Fibroblast of the conjunctiva (primary cell): ENCODE results near the gene CDC5L.

ENCODE experiments used
- DNase-seq: peaks from one replicate; pipeline ENCODE4 v3.0.0-alpha.2; 2010; ENCODE audit warnings: low read depth

CDC5L gene

DNA sequence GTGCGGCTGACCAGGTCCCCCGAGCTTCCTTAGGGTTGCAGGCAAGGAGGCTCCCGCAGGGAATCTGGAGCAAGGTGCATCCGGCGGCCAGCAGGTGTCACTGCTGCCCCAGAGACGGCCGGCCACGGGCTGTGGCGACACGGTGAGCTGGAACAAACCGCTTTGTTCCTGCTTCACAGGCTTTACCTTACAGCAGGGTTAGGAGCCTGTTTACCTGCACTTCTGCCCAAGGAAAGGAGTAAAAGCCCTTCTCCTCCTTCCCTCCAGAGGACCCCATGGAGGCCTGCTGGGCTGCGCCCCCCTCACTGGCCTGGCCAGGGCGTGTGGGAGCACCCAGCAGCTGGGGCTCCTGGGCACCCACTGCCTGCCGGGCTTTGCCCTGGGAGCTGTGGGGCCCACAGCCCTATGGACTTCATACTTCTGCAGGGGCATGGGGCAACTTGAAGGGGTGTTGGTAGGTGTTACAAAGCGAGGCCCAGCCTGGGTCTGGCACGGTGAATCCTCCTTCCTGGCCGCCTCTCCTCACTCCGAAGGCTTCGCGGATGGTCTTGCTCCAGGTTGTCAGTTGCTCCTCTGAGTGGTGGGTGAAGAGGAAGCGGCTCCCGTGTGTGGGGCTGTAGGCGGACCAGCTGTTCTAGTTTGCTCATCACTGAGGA lies 88.4 kb downstream of the CDC5L start:
- peak; percentile 55 for DNase-seq

DNA sequence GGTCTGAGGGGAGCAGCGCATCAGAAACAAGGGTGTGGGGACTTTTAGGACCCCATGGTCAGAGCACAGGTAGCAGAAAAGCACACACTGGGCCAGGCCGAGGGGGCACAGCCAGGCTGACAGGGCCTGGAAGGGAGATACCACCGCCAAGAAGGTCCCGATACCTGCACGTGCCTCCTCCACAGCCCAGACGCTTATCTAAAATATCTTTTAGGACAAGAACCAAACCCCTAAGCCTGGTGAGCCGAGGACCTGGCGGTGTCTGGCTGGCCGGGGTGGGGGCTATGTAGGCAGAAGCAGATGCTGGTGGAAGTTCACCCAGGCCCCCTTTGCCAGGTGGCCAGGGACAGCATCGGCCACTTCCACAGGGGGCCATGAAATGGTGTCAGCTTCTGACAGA lies 89.3 kb downstream of the CDC5L start:
- DNase-seq, result no peak

DNA sequence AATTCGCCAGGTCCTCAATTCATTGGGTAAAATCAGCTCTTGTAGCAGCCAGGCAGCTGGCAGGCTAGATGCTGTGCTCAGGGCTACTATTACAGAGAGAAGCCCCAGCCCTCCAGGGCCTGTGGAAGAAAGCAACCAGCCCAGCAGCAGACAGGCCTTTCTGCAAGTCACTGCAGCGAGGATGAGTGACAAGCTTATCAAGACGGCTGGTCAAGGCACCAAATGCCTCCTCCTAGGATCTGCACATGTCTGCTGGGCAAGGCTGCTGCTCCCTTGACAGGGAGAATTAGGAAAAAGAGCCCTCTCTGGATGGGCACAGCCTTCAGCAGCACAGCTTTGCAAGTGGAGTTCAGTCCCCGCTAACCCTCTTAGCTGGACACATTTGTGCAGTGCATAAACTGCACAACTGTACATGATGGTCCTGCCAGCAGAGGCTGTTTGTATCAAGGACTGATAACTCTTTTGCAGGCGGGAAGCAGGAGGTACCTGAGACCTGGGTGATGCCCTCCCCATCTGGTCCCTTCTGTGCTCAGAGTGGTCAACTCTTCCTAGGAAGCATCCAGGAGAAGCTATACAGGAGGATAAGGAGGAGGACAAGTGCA lies 89.9 kb downstream of the CDC5L start:
- no peak for DNase-seq

DNA sequence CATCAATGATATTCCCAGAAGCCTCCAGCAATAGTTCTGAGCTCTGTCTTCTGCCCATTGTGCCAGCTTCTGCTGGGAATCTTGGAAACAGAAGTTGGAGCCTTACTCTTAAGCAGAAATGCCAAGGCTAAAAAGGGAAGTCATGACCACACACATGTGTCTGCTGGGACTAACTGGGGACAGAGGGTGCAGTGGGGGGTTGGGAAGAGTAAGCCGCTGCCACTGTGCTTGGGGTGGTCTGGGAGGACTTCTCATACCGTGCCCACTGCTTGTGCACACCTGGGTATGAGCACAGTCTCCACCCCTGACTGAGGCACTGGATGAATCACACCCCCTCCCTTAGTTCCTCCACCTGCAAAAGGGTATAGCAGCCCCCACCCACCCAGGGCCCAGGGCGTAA lies 90.7 kb downstream of the CDC5L start:
- DNase-seq, result no peak

DNA sequence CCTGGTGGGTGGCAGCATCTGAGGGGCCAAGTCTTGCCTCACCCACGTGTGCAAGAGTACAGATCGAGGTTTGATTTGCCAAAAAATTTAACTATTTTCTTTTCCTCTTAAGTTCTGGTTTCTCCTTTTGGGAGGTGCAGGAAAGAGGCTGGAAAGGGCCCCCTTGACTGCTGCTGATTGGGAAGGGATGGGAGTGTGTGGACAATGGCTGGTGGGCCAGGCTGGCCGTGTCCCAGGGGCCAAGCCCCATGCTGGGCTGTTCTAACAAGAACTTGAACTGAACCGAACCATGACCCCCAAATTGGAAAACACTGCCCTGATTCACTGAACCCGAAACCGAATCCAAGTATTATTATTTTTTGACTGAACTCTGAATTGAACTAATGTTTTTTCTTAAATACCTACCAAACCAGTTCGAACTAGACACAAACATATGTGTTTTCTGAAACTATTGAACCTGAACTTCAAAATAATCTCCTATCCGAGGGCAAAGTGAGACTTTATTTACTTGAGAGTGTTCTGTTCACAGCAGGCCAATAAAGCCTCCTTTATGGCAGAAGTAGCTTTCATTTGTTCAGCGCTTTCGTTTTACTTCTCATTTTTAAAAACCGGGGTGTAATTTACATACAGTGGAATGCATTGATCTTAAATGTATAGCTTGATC lies 91.2 kb downstream of the CDC5L start:
- DNase-seq, result no peak

DNA sequence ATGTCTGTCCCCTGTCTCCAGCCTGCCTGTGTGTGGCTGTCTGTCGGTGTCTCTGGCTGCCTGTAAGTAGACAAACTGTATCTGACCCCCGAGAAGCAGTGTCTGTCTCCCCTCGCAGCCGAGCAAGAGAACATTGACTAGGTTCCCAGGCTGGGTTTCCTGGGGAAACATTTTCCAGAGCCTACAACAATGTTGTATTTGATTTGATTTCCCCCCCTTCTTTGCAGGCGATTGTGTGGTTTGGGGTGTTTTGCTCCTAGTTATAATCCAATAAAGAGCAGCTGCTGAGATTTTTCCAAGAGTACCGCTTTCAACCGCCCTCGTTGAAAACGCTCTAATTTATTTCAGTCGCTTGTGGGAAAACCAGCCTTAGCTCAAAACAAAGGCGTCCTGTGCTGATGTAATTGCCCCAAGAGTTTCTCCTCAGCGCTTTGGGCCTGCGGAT lies 92.6 kb downstream of the CDC5L start:
- no peak for DNase-seq

DNA sequence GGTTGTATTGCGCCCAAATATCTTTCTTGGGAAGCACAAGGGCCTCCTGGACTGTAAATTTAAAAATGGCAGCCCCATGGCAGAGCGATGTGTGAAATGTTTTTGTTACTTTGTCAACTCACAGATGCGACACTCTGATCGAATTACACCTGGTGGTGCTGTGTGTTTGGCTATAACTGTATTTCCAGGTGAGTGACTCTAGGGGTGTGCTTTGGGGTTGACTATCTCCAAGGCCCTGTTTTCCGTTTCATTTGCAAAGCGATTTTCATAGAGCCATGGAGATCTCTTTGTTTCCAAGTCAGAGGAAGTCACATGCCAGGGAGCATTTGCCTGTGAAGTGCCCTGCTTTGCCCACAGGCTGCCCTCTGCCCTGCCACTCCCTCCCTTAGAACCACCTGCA lies 93.5 kb downstream of the CDC5L start:
- DNase-seq, result no peak

DNA sequence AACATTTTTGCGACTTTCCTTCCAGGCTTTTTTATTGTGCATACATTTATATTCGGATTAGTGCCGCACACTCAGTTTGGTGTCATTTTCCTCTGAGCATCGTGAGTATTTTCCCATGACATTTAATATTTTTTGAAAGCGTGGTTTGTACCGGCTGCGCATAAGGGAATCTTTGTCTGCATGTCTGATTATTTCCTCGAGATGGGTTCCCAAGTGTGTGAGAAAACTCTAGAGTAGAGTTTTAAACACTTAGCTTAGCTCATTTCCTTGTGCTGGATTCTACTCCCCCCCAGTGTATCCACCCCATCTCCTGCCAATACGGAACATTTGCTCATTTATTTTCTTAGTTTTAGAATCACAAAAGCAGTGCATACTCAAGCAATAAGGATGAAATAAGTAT lies 94.3 kb downstream of the CDC5L start:
- no peak for DNase-seq

DNA sequence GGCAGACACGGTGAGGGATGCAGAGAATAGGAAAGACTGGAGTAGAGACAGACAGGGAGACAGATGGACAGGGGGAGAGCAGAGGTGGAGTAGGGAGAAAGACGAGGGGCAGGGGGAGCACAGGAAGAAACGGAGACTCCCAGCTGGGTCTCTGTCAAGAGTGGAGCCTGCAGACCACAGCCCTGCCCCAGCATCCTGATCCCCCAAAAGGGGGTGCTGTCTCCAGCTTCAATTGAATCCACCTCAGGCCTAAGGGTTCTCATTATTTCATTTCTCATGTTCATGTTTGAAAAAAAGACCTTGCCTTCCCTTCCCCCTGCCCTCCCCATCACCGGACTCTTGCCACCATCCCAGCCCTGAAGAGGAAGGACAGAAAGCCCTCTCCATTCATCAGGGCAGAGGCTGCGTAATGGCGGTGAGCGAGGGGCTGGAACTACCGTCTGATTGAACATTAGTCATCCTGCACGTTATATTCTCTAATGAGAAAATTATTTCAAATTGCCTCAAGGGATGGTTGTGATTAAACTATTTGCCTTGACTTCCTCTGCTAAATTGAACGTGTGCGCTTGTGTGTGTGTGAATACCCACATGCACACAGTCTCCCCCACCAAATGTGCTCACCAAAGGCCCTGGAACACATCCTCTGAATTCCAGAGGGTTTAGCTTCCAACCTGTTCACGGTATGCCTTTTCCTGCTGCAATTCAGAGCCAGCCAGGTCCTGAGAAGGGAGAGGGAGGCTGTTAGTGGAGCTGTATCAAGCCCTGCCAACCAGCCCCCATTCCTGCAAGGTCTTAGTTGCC lies 98.3 kb downstream of the CDC5L start:
- DNase-seq, result no peak

DNA sequence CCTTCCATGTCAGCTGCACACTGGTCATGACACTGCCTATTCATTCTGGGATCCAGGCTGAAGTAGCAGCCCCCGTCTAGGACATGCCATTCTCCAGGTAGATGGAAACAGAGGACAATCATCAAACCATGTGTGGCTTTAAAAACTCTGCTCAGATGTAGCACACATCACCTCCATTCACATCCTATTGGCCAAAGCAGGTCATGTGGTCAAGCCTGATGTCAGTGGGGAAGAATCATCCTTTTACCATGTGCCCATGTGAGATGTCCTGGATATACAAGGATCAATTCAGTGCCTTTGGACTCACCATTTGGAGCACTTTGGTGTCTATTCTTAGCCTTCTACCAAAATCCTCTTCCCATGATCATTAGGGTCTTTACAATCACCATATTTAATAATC lies 99.5 kb downstream of the CDC5L start:
- no peak for DNase-seq

DNA sequence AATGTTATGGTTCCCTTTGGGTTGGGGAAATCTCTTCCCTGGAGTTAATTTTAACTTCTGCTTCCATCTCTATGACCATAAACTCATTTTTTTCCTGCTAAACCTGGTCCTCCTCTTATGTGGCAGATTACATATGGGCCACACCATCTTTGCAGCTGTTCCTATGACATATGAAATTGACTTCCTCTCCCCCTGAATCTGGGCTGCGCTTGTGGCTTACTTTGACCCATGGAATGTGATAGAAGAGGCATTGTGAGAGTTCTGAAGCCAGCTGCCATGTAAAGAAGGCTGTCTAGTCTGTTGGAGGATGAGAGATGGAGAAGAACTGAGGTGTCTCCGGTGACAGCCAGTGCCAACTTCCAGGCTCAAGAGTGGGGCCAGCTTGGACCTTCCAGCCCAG lies 100.1 kb downstream of the CDC5L start:
- DNase-seq, result no peak

DNA sequence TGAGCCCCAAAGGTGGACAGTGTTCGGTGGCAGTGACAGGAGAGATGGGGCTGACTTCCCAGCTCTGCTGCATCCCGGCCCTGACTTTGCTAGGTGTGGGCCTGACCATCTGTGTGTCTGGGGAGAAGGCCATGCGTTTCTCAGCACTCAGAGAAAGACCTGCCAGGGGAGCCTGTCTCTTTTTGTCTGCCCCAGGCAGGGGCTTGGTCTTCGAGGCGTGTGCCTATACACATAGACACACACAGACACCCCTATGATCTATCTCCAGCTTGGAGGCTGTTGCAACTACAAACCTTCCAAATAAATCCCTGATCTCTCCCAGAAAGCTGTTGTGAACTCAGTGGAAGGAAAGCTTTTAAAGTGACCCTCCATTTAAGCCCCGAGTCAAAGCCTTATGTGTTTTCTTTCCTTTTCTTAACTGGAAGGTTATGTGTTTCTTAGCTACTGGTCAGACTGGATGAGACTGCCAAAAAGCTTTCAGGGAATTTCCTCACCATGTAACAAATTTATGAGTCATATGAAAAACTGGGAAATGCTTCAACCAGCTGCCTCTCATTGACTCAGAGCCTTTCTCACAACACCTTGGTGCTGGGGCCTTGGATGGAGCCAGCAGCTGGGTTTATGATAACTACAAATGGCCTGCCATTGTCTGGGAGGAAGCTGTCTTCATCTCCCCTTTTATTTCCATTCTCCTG lies 102.6 kb downstream of the CDC5L start:
- peak; percentile 95 for DNase-seq

DNA sequence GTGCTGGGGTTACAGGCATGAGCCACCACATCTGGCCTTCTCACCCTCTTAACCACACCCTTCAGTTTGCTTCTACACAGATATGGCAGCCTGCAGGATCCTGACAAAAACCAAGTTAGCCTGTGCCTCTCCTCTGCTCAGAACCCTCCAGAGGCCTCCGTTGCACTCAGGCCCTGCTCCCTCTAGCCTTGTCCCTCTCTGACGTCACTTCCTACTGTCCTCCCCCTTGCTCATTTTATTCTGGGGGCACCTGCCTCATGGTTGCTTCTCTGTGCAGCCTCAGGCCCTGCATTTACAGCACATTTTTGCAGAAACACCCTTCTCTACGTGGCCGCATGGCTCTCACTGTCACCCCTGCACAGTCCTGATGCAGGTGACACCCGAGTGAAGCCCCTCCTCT lies 105.6 kb downstream of the CDC5L start:
- no peak for DNase-seq

DNA sequence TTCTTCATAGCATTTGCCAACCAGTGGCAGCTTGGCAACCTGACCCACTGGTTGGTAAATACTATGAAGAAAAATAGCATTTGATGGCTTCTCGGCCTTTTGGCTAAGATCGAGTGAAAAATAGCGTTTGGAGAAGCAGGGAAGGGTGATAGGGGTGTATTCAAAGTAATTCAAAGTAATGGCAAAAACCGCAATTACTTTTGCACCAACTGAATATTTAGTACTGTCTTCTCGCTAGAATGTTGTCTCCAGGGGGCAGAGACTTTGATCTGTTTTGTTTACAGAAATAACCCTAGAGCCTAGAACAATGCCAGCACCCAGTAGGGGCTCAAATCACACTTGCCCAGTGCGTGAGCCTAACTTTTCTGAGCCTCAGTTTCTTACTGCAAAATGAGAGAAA lies 106.1 kb downstream of the CDC5L start:
- DNase-seq, result no peak

DNA sequence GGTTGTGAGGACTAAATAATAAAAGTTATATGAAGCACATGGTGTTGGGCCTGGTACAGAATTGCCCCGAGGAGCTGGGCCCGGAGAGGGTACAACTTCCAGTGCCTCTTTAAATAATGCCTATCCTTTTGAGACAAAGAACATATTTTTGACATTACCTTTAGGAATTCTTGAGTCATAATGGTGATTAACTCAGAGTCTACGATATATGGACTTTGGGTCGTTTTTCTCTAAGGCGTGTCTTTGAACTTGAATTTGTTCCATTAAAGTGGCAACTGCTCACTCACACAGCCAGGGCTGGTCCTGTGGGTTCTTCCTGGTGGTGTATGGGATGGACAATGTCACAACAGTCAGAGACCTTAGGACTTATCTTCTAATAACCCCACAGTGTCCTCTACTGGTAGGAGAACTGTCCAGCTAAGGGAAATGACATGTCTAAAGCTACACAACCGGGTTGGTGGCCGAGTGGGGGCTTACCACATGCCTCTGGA lies 106.5 kb downstream of the CDC5L start:
- peak; percentile 60 for DNase-seq

DNA sequence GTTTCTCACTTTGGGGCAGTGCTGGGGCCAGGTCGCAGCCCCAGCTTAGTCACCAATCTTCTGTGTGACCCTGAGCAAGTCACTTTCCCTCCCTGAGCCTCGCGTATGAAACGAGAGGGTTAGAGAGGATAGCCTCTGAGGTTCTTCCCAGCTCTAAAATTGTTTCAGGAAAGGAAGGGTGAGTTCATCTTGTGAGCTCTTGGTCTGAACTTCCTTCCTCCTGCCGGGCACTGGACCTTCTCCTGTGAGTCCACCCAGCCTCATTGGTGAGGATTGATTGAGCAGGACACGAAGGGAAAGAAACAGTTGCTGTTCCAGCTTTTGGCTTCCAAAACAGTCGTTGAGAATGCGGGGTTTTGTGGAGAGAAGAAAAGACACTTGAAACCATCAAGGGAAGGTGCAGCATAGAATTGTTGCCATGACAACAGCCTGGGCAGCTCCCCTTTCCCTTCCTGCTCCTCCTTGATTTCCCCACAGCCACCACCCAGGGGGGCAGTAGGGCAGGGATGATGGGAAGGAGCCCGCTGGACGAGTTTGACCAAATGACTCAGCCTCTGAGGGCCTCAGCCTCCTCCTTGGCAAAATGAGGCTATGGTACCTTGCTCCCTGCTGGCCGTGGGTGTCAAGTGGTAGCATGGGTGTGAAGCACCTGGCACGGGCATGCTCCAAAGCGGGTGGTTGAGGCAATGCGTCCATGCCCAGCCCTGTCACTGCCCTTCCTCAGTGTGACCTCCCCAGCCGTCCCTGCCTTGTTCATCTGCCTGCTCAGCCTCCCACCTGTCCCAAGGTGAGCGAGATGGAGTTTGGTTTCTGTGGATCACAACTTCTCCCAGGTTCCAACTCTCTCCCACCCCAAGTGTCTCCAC lies 107.8 kb downstream of the CDC5L start:
- DNase-seq, result no peak

DNA sequence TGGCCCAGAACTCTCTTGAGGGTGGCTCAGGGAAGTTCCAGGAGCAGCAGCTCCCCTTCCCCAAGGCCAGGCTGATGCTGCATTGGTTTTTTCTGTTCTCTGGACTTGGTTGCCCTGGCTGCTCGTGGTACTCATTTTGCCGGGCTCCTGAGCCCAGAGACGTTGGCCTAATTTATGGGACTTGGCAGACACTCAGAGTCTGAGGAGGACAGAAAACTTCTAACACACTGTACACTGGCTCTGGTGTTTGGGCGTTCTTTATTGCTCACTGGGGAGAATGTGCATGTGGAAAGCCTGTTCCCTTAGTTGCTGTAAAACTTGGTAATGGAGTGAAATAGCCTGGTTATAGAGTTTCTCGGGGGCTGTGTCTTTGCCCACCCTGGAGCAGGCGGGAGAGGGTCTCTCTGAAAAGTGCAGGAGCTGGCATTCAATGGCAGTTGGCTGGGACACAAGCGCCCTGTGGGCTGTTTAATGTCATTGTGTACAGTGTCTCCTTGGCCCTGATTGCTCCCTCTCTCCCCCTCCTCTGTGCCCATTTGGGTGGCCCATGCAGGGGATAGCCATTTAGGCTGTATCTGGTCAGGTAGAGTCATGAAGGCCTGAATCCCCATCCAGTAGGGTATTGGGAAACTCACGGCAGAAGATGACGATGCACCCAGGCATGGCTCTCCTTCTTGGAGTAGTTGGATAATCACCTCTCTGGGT lies 109.3 kb downstream of the CDC5L start:
- no peak for DNase-seq

DNA sequence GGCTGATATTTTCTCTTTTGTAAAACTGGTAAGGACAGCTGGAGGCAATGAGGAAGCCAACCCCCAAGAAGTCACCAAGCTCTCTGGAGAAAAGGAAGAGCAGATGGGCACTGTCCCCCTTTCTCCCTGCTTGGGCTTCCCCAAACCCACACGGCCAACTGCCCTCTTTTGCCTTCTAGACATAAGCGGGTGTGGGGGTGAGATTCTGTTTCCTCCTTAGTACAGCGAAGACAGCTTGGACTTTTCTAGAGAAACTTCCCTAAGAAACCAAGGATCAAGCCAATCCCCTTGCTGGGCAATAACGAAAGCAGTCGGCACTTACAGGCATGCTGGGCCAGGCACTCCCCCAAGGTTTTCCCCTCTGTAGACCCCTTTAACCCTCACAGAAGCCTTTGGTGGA lies 110.3 kb downstream of the CDC5L start:
- no peak for DNase-seq

DNA sequence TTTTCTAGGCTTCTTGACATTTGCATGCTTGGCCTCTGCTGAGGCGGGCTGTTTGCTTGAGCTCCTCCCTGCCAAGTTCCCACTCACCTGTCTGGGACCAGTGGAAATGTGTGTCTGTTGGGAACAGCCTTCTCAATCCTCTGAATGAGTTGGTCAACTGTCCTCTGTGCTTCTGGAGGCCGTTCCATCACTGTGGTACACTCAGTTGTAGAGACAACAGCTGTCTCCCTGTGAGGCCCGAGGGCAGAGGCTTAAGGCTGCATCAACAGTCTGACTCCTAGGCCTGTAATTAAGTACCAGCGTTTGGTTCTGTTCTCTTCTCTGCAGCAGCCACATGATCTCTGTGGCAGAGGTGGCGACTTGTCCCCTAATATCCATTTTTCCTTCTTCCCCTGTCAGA lies 110.9 kb downstream of the CDC5L start:
- DNase-seq, result no peak

DNA sequence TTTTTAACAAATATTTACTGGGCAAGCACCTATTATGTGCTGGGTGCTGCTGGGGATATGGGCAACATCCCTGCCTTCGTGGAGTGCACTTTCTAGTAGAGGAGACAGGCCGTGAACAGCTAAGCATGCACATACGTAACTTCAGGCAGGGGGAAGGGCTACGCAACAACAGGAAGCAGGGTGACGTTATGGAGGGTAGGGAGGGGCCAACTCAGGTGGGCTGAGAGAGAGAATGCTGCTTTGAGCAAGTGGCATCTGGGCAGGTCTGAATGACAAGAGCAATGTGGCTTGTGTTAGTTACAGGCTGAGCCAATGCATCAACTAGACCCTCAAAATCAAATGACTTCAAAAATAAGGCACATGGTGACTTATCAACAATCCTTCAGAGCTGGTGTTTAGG lies 112.1 kb downstream of the CDC5L start:
- no peak for DNase-seq
